ENCODE data around the gene CCZ1.
"Not testable (repeated sequence)": the region's sequence is repeated elsewhere in the genome, so short reads cannot be mapped to it uniquely, and the experiment has no call there.

Gene CCZ1

DNA sequence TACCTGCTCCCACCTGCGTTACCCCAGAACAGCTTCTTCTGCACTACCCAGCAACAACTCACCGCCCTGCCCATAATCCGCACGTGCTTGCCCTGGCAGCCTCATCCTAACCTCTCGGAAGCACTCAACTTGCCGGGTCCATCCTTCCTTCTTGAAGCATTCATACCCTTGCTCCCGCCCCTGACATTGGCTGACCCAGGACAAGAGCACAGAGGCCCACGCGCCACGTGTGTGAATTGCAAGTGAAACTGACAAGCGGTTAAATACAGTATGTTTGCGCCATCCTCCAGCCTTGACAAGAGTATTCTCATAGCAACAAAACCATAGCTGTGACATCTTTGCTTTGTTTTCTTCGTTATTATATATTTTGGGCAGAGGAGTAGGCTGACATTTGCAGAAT lies 28.8 kb upstream of the CCZ1 start:
- no peak for TF ChIP-seq CTCF (IDR thresholded peaks at IDR 0.05; ENCODE audit: low read depth, low read length)
- no peak for DNase-seq (ENCODE audit: extremely low read depth, low read depth)

DNA sequence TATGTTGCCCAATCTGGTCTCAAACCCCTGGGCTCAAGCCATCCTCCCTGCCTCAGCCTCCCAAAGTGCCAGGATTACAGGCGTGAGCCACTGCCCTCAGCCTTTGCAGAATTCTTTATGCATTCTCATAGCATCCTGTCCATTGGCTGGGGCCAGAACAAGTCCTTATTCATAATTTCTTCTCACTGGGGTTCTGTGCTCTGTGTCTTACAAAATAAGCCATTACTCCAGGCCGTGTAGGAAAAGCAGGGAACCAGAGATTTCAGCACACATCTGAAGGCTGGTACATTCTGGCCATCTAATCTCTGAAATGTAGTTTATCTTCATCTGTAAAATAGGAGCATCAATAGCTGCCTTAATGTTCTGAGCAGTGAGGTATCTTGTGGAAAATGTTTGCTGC lies 28.2 kb upstream of the CCZ1 start:
- no peak for TF ChIP-seq CTCF (IDR thresholded peaks at IDR 0.05; ENCODE audit: low read depth, low read length)

DNA sequence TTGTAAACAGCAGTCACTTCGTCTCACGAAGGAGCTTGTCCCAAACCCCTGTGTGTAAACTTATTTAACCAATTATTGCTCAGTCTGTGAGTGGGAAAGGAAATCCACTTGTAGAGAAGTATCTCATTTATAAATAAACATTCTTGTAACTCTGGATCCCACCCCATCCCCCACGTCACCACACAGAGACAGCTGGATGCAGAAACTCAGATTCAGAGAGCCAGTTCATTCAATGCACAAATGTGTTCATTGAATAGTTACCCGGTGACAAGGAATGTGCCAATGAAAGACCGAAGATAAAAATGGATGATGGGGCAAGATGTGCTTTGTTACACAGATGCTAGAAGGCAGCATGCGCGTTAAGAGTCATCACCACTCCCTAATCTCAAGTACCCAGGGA lies 26.2 kb upstream of the CCZ1 start:
- no peak for TF ChIP-seq CTCF (IDR thresholded peaks at IDR 0.05; ENCODE audit: low read depth, low read length)
- no peak for DNase-seq (ENCODE audit: extremely low read depth, low read depth)

More for the DNA sequence above, 28.2 kb upstream of the CCZ1 start:
- no peak for DNase-seq (ENCODE audit: extremely low read depth, low read depth)

GRCh38 chr7:5879591-5879990 lies 18.9 kb upstream of the CCZ1 start:
- DNase-seq (ENCODE audit: extremely low read depth, low read depth), result not testable (repeated sequence)

GRCh38 chr7:5880106-5880505 lies 18.4 kb upstream of the CCZ1 start:
- not testable (repeated sequence) for DNase-seq (ENCODE audit: extremely low read depth, low read depth)

DNA sequence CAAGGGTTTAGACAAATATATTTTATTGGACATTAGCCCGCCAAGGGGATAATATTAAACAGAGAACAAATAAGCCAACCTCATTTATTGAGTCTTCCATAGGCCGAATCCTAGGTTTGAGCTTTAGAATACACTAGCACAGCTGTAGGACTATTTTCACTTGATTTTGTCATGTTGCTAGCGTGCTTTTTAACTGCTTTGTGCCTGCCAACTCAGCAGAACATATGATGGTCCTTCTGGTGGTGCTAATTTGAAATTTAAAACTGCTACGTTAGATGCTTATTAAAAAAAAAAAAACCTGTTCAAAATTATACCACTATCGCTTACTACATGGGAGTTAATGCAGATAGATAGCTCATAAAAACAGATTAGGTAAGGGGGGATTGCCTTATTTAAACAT lies 14.1 kb upstream of the CCZ1 start:
- DNase-seq (ENCODE audit: extremely low read depth, low read depth), result not testable (repeated sequence)

GRCh38 chr7:5888021-5888420 lies 10.5 kb upstream of the CCZ1 start:
- DNase-seq (ENCODE audit: extremely low read depth, low read depth), result not testable (repeated sequence)

- not testable (repeated sequence) for DNase-seq (ENCODE audit: extremely low read depth, low read depth)
These were observed 8.3 kb upstream of the CCZ1 start for GRCh38 chr7:5890244-5890643.

DNA sequence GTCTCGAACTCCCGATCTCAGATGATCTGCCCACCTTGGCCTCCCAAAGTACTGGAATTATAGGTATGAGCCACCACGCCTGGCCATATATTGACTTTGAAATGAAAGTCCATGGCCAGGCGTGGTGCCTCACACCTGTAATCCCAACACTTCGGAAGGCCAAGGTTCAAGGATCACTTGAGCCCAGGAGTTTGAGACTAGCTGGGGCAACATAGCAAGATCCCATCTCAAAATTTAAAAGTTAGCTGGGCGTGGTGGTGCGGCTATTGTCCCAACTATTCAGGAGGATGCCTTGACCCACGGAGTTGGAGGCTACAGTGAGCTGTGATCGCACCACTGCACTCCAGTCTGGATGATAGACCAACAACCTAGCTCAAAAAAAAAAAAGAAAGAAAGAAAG lies 6.0 kb upstream of the CCZ1 start:
- DNase-seq (ENCODE audit: extremely low read depth, low read depth), result no peak
- TF ChIP-seq CTCF (IDR thresholded peaks at IDR 0.05; ENCODE audit: low read depth, low read length), result no peak

- not testable (repeated sequence) for DNase-seq (ENCODE audit: extremely low read depth, low read depth)
These were observed 1.1 kb upstream of the CCZ1 start for GRCh38 chr7:5897369-5897919.

DNA sequence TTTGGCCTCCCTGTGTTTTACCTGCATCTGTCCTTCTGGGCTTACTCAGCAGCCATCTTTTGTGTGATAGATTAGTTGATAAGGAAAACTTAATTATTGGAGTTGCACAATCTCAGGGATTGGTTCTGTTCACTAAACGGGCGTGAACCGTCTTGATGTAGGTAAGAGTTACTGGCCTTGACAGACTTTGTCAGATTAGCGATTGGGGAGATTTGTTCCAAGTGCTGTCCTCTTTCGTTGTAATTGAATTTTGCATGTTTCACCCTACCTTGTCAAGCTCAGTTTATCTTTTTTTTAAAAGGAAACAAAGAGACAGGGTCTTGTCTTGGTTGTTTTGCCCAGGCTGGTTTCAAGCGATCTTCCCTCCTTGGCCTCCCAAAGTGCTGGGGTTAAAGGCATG lies 4.5 kb downstream of the CCZ1 start:
- not testable (repeated sequence) for DNase-seq (ENCODE audit: extremely low read depth, low read depth)

DNA sequence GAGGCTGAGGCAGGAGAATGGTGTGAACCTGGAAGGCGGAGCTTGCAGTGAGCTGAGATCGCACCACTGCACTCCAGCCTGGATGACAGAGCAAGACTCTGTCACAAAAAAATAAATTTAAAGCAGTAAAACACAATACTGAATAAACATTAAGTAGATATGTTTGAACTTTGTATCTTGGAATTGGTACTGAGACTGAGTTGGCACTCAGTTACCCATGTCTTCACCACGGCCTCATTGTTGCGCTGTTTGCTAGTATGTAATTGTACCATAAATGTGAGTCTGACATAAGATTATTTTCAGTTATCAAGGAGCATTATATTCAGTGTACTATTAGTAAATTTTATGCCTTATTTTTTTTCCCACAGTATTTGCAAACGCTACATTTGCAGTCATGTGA lies 6.2 kb downstream of the CCZ1 start:
- not testable (repeated sequence) for DNase-seq (ENCODE audit: extremely low read depth, low read depth)

GRCh38 chr7:5908835-5909234 lies 10.3 kb downstream of the CCZ1 start:
- DNase-seq (ENCODE audit: extremely low read depth, low read depth), result not testable (repeated sequence)

- not testable (repeated sequence) for DNase-seq (ENCODE audit: extremely low read depth, low read depth)
These were observed 18.0 kb downstream of the CCZ1 start for GRCh38 chr7:5916529-5916928.

GRCh38 chr7:5924180-5924579 lies 25.6 kb downstream of the CCZ1 start:
- DNase-seq (ENCODE audit: extremely low read depth, low read depth), result not testable (repeated sequence)

- not testable (repeated sequence) for DNase-seq (ENCODE audit: extremely low read depth, low read depth)
These were observed 26.1 kb downstream of the CCZ1 start for GRCh38 chr7:5924630-5925029.

GRCh38 chr7:5926263-5926870 lies 27.8 kb downstream of the CCZ1 start:
- DNase-seq (ENCODE audit: extremely low read depth, low read depth), result not testable (repeated sequence)

Measured in AG09319 (cell line).